K562 (cell line): ENCODE measurements around the gene PIP4K2A.

ENCODE experiments used
- CREB1 ChIP-seq, 2 experiments: sonication (generic) in 1 of 2; formaldehyde crosslinking in 1 of 2; IDR thresholded peaks; 2 replicates each; pipeline versions ENCODE4 v1.6.1 to v1.8.0; 2012 to 2022; ENCODE audit warnings: inconsistent platforms in 1 of 2, mild to moderate bottlenecking in 1 of 2, missing genetic modification reagents in 1 of 2, moderate library complexity in 1 of 2
- EGR1 ChIP-seq: fragments of 450-650 bp; conservative IDR thresholded peaks from 2 replicates; pipeline ENCODE4 v1.6.1; 2017; ENCODE audit warnings: mild to moderate bottlenecking
- GTF2F1 ChIP-seq: IDR thresholded peaks from 2 replicates; pipeline ENCODE4 v1.6.1; 2011; ENCODE audit warnings: low read depth, low read length, improper control_type of control experiment
- PTRF ChIP-seq: fragments of 450-650 bp; IDR thresholded peaks from 2 replicates; pipeline ENCODE4 v1.6.1; 2016; ENCODE audit warnings: mild to moderate bottlenecking, missing genetic modification characterization, missing compliant biosample characterization
- RAD21 ChIP-seq, 2 experiments: fragments of 250-450 bp in 1 of 2; fragments of 450-650 bp in 1 of 2; sonication (Bioruptor Pico) in 1 of 2; formaldehyde crosslinking in 1 of 2; IDR thresholded peaks in 1 of 2; conservative IDR thresholded peaks in 1 of 2; 2 replicates each; pipeline versions ENCODE4 v1.4.0 to v1.8.0; 2020 to 2022; ENCODE audit warnings: mild to moderate bottlenecking in 2 of 2, moderate library complexity in 1 of 2
- ZNF274 ChIP-seq: IDR thresholded peaks from 2 replicates; pipeline ENCODE4 v1.6.1; 2011; ENCODE audit warnings: low read depth, mild to moderate bottlenecking, low read length, moderate library complexity, borderline replicate concordance
- TF ChIP-seq, protein P1 (sequence below), 2 experiments: IDR thresholded peaks; 2 replicates each; pipeline ENCODE4 v1.6.1; 2011; ENCODE audit warnings: borderline replicate concordance in 1 of 2, control low read depth in 1 of 2, low read depth in 1 of 2, low read length in 1 of 2, mild to moderate bottlenecking in 1 of 2, mixed read lengths in 1 of 2, moderate library complexity in 1 of 2; ENCODE audit not compliant: insufficient read depth in 1 of 2, insufficient read length in 1 of 2, poor library complexity in 1 of 2, severe bottlenecking in 1 of 2; ENCODE audit errors: extremely low read depth in 1 of 2
- TF ChIP-seq, protein P2 (sequence below): sonication (generic); formaldehyde crosslinking; IDR thresholded peaks from 2 replicates; pipeline ENCODE4 v1.8.0; 2023; ENCODE audit warnings: mild to moderate bottlenecking, missing genetic modification reagents
- TF ChIP-seq, protein P3 (sequence below): fragments of 450-650 bp; IDR thresholded peaks from one replicate; pipeline ENCODE4 v1.6.1; 2018; ENCODE audit warnings: mild to moderate bottlenecking, moderate library complexity; ENCODE audit not compliant: partially characterized antibody
- TF ChIP-seq, protein P4 (sequence below), 3 experiments: IDR thresholded peaks in 2 of 3; conservative IDR thresholded peaks in 1 of 3; 2 replicates each; pipeline ENCODE4 v1.5.1; 2011 to 2012; ENCODE audit warnings: low read length in 3 of 3, mild to moderate bottlenecking in 3 of 3, control low read depth in 2 of 3, improper control_type of control experiment in 1 of 3, inconsistent platforms in 1 of 3, low read depth in 1 of 3, mixed read lengths in 1 of 3, moderate library complexity in 1 of 3; ENCODE audit not compliant: insufficient read depth in 2 of 3

DNA sequence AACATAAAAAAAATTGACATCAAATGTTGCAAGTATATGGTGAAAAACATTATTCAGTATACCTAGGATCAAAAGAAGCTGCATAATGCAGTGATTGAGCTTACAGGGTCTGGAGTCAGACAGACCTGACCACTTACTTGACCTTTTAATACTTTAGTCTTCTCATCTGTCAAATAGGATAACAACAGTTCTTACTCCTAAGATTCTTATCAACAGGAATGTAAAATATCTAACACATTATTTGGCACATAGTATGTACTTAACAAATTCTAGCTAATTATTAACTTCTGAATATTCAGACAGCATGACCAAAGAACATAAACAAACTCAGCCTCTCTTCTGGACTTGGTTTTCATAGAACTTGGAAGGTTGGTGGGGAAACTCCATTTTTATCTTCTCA lies 45.6 kb upstream of the PIP4K2A start:
- TF ChIP-seq CREB1 (IDR thresholded peaks at IDR 0.05) (no peak), CREB1 (CRISPR knock-in tag; IDR thresholded peaks at IDR 0.05) (no peak), RAD21 (CRISPR knock-in tag; conservative IDR thresholded peaks at IDR 0.05 in 1 of 2, IDR thresholded peaks at IDR 0.05 in 1 of 2) (no peak), PTRF (tag) (no peak), GTF2F1 (no peak), EGR1 (no peak), ZNF274 (no peak)
- TF ChIP-seq, protein P1, sequence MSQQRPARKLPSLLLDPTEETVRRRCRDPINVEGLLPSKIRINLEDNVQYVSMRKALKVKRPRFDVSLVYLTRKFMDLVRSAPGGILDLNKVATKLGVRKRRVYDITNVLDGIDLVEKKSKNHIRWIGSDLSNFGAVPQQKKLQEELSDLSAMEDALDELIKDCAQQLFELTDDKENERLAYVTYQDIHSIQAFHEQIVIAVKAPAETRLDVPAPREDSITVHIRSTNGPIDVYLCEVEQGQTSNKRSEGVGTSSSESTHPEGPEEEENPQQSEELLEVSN (IDR thresholded peaks at IDR 0.05; ENCODE audit: borderline replicate concordance in 1 of 2, extremely low read depth in 1 of 2, insufficient read depth in 1 of 2, insufficient read length in 1 of 2, low read depth in 1 of 2, low read length in 1 of 2, poor library complexity in 1 of 2, severe bottlenecking in 1 of 2): no peak
- TF ChIP-seq, protein P2, sequence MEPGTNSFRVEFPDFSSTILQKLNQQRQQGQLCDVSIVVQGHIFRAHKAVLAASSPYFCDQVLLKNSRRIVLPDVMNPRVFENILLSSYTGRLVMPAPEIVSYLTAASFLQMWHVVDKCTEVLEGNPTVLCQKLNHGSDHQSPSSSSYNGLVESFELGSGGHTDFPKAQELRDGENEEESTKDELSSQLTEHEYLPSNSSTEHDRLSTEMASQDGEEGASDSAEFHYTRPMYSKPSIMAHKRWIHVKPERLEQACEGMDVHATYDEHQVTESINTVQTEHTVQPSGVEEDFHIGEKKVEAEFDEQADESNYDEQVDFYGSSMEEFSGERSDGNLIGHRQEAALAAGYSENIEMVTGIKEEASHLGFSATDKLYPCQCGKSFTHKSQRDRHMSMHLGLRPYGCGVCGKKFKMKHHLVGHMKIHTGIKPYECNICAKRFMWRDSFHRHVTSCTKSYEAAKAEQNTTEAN (CRISPR knock-in tag): no peak
- TF ChIP-seq, protein P3, sequence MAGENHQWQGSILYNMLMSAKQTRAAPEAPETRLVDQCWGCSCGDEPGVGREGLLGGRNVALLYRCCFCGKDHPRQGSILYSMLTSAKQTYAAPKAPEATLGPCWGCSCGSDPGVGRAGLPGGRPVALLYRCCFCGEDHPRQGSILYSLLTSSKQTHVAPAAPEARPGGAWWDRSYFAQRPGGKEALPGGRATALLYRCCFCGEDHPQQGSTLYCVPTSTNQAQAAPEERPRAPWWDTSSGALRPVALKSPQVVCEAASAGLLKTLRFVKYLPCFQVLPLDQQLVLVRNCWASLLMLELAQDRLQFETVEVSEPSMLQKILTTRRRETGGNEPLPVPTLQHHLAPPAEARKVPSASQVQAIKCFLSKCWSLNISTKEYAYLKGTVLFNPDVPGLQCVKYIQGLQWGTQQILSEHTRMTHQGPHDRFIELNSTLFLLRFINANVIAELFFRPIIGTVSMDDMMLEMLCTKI: no peak
- TF ChIP-seq, protein P4, sequence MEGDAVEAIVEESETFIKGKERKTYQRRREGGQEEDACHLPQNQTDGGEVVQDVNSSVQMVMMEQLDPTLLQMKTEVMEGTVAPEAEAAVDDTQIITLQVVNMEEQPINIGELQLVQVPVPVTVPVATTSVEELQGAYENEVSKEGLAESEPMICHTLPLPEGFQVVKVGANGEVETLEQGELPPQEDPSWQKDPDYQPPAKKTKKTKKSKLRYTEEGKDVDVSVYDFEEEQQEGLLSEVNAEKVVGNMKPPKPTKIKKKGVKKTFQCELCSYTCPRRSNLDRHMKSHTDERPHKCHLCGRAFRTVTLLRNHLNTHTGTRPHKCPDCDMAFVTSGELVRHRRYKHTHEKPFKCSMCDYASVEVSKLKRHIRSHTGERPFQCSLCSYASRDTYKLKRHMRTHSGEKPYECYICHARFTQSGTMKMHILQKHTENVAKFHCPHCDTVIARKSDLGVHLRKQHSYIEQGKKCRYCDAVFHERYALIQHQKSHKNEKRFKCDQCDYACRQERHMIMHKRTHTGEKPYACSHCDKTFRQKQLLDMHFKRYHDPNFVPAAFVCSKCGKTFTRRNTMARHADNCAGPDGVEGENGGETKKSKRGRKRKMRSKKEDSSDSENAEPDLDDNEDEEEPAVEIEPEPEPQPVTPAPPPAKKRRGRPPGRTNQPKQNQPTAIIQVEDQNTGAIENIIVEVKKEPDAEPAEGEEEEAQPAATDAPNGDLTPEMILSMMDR (IDR thresholded peaks at IDR 0.05 in 2 of 3, conservative IDR thresholded peaks at IDR 0.05 in 1 of 3; ENCODE audit: insufficient read depth in 2 of 3, low read depth in 1 of 3, low read length in 3 of 3): no peak
